GM23248 (cell line): ENCODE data around the gene PAPPA2. TPM values are rescaled to one million over a fixed set of nuclear protein-coding genes. Genes with fewer than 3 reads are reported as not detected.

ENCODE experiments used
- DNase-seq: peaks from one replicate; pipeline ENCODE4 v3.0.0-alpha.2; 2015
- H2AFZ ChIP-seq: fragments of 200-600 bp; sonication (generic); 2 replicates; pipeline ENCODE4 v1.6.1; 2016; ENCODE audit warnings: antibody characterized with exemption
- H3F3A ChIP-seq: fragments of 200-600 bp; sonication (generic); 2 replicates; pipeline ENCODE4 v1.6.1; 2016; ENCODE audit warnings: mild to moderate bottlenecking, antibody characterized with exemption, mixed run types; ENCODE audit not compliant: insufficient read depth
- H3K27ac ChIP-seq: fragments of 200-600 bp; sonication (generic); 2 replicates; pipeline ENCODE4 v1.5.1; 2016; ENCODE audit warnings: mild to moderate bottlenecking
- H3K27me3 ChIP-seq: fragments of 200-600 bp; sonication (generic); replicated peaks from 2 replicates; pipeline ENCODE4 v1.6.1; 2016; ENCODE audit warnings: mild to moderate bottlenecking; ENCODE audit not compliant: insufficient read depth
- H3K36me3 ChIP-seq: fragments of 200-600 bp; sonication (generic); 2 replicates; pipeline ENCODE4 v1.6.1; 2016; ENCODE audit warnings: low read depth, mild to moderate bottlenecking
- H3K4me1 ChIP-seq: fragments of 200-600 bp; sonication (generic); 2 replicates; pipeline ENCODE4 v1.6.1; 2016; ENCODE audit warnings: mild to moderate bottlenecking; ENCODE audit not compliant: insufficient read depth
- H3K4me2 ChIP-seq: fragments of 200-600 bp; sonication (generic); one replicate; pipeline ENCODE4 v1.6.1; 2016; ENCODE audit warnings: mild to moderate bottlenecking; ENCODE audit not compliant: unreplicated experiment
- H3K4me3 ChIP-seq: fragments of 200-600 bp; sonication (generic); 2 replicates; pipeline ENCODE4 v1.5.1; 2016; ENCODE audit warnings: mild to moderate bottlenecking
- H3K79me2 ChIP-seq: fragments of 200-600 bp; sonication (generic); 2 replicates; pipeline ENCODE4 v1.6.1; 2016; ENCODE audit warnings: mild to moderate bottlenecking; ENCODE audit not compliant: insufficient read depth
- H3K9ac ChIP-seq: fragments of 200-600 bp; sonication (generic); 2 replicates; pipeline ENCODE4 v1.6.1; 2016; ENCODE audit warnings: mild to moderate bottlenecking
- H3K9me2 ChIP-seq: fragments of 200-600 bp; sonication (generic); 2 replicates; pipeline ENCODE4 v1.6.1; 2016; ENCODE audit warnings: mixed run types, mild to moderate bottlenecking, moderate library complexity; ENCODE audit not compliant: insufficient read depth
- H3K9me3 ChIP-seq: fragments of 200-600 bp; sonication (generic); one replicate; pipeline ENCODE4 v1.6.1; 2017; ENCODE audit warnings: low read depth
- H4K20me1 ChIP-seq: fragments of 200-600 bp; sonication (generic); 2 replicates; pipeline ENCODE4 v1.6.0; 2016; ENCODE audit not compliant: insufficient read depth
- EZH2 ChIP-seq: fragments of 200-600 bp; sonication (generic); IDR thresholded peaks from 2 replicates; pipeline ENCODE4 v1.6.1; 2018; ENCODE audit warnings: antibody characterized with exemption, mild to moderate bottlenecking; ENCODE audit not compliant: insufficient read depth, poor library complexity, severe bottlenecking
- EZH2phosphoT487 ChIP-seq: fragments of 200-600 bp; sonication (generic); IDR thresholded peaks from 2 replicates; pipeline ENCODE4 v1.6.1; 2018; ENCODE audit warnings: antibody characterized with exemption, moderate library complexity, mild to moderate bottlenecking, low read depth; ENCODE audit not compliant: insufficient read depth
- WGBS, 2 experiments: methylation state at CpG; one replicate each; pipeline ENCODE4 v1.1.6; 2015 to 2017; ENCODE audit warnings: low lambda C conversion rate in 2 of 2, low coverage in 1 of 2; ENCODE audit errors: missing lambda C conversion rate in 2 of 2; 5-methylcytosine and 5-hydroxymethylcytosine counted together
- in situ Hi-C: fragments of 300-500 bp; cut with MboI; formaldehyde crosslinking; loops from 2 replicates; pipeline ENCODE4 v1.15.0; 2020
- polyA plus RNA-seq: library from polyadenylated mRNA; unstranded; fragments of >200 nt; fragmentation: Nextera tagmentation; extraction: Ambion mirVana; gene quantifications from 2 replicates; pipeline ENCODE4 v1.2.1, GENCODE V29; 2016
- total RNA-seq: library from RNA; depleted of rRNA; stranded (reverse); fragments of >200 nt; shearing (Covaris generic); gene quantifications from 2 replicates; pipeline ENCODE4 v1.2.3, GENCODE V29; 2014

PAPPA2 gene
- total and polyA plus RNA-seq, 2 experiments from 2014 or later = 3.9 to 8.1 TPM

DNA sequence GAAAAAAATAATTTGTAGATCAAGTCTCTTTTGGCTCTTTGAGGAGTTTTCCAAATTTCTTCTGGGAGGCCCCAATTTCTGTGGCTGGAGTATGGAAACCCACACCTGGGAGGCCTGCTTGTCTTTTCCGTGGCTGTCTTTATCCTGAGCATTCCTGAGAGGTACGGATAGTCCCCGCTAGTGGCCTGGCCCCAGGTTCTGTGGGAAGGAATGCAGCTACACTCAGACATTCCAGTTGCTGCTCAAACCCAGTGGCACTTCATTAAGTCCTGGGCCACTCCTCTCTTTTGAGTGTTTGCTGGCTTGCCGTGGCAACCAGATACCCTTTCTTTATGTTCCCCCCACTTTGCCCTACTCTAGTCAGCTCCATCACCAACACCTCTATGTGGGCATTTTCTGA is 391.1 kb downstream of the PAPPA2 start:
- no peaks in the 10 kb centered on the region for H4K20me1 ChIP-seq
- no peaks in the 10 kb centered on the region for H3F3A ChIP-seq
- H3K9me2 ChIP-seq = no peaks in the 10 kb centered on the region
- H3K4me3 ChIP-seq = no peak overlapping the region
- H3K9ac ChIP-seq = no peak overlapping the region
- WGBS, 2 experiments = 54 to 67% methylated on average over 4 of the region's 4 CpGs
- H3K79me2 ChIP-seq = no peaks in the 10 kb centered on the region
- no peak overlapping the region for H3K27ac ChIP-seq
- no peak for DNase-seq
- H3K4me2 ChIP-seq = no peak overlapping the region
- H3K4me1 ChIP-seq = peaks cover 11% of the 10 kb centered on the region
- no peaks in the 10 kb centered on the region for H3K27me3 ChIP-seq
- no peaks in the 10 kb centered on the region for H3K36me3 ChIP-seq
- H3K9me3 ChIP-seq = no peaks in the 10 kb centered on the region
- in situ Hi-C loops = no loop called here
- H2AFZ ChIP-seq = no peak overlapping the region
- TF ChIP-seq EZH2phosphoT487 = no peak
- TF ChIP-seq EZH2 = no peak

- no peak for TF ChIP-seq EZH2phosphoT487
- no peak for TF ChIP-seq EZH2
- H2AFZ ChIP-seq = no peak overlapping the region
- no peaks in the 10 kb centered on the region for H3K27me3 ChIP-seq
- no peaks in the 10 kb centered on the region for H4K20me1 ChIP-seq
- H3F3A ChIP-seq = no peaks in the 10 kb centered on the region
- H3K27ac ChIP-seq = no peak overlapping the region
- H3K36me3 ChIP-seq = no peaks in the 10 kb centered on the region
- no peak for DNase-seq
- H3K9me3 ChIP-seq = no peaks in the 10 kb centered on the region
- no peaks in the 10 kb centered on the region for H3K9me2 ChIP-seq
- H3K4me2 ChIP-seq = no peak overlapping the region
- no peaks in the 10 kb centered on the region for H3K79me2 ChIP-seq
- in situ Hi-C loops = no loop called here
- H3K4me1 ChIP-seq = peaks cover 11% of the 10 kb centered on the region
- WGBS, 2 experiments = 74 to 76% methylated on average over 7 of the region's 7 CpGs
- H3K9ac ChIP-seq = no peak overlapping the region
- no peak overlapping the region for H3K4me3 ChIP-seq
Observed at GRCh38 chr1:176854758-176855745, 392.1 kb downstream of the PAPPA2 start.

GRCh38 chr1:176857632-176858031 is 394.7 kb downstream of the PAPPA2 start:
- WGBS, 2 experiments = 36 to 40% methylated on average over 4 of the region's 4 CpGs
- H4K20me1 ChIP-seq = no peaks in the 10 kb centered on the region
- H3K9me2 ChIP-seq = no peaks in the 10 kb centered on the region
- H3K9ac ChIP-seq = no peak overlapping the region
- no peak overlapping the region for H3K27ac ChIP-seq
- H3K36me3 ChIP-seq = no peaks in the 10 kb centered on the region
- H3F3A ChIP-seq = no peaks in the 10 kb centered on the region
- peak; percentile 72 for DNase-seq
- H3K9me3 ChIP-seq = no peaks in the 10 kb centered on the region
- H2AFZ ChIP-seq = no peak overlapping the region
- in situ Hi-C loops = no loop called here
- H3K4me2 ChIP-seq = peak overlapping the region; percentile 44
- H3K4me3 ChIP-seq = no peak overlapping the region
- H3K79me2 ChIP-seq = no peaks in the 10 kb centered on the region
- no peak for TF ChIP-seq EZH2
- no peak for TF ChIP-seq EZH2phosphoT487
- H3K27me3 ChIP-seq = no peaks in the 10 kb centered on the region
- peaks cover 22% of the 10 kb centered on the region for H3K4me1 ChIP-seq

DNA sequence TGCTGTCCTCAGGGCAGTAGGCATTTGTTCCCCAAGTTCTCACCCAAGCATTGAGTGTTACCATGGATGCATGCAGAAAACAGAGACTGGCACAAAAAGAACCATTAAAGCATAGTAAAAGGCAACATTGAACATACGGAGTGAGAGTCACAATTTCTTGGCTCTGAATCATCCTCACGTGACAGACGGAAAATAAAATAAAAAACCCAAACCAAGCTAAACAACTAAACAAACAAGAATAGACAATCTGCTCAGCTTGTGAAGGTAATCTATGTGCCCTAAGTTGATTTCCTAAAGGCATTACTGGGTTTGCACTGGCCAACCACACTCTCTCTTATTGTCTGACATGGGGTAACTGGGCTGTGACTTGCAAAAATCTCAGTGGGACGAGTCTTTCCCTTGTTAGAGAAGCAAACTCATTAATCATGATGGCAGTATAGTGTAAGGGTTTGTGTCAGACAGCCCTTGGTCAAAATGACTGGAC is 395.5 kb downstream of the PAPPA2 start:
- Histone ChIP-seq H3K27me3 (no peaks in the 10 kb centered on the region), H3K4me1 (peaks cover 22% of the 10 kb centered on the region), H3K27ac (no peak overlapping the region), H3K4me3 (no peak overlapping the region), H3K9ac (no peak overlapping the region), H3K4me2 (peak overlapping the region; percentile 44), H3K9me2 (no peaks in the 10 kb centered on the region), H3F3A (no peaks in the 10 kb centered on the region), H2AFZ (no peak overlapping the region), H3K9me3 (no peaks in the 10 kb centered on the region), H4K20me1 (no peaks in the 10 kb centered on the region), H3K79me2 (no peaks in the 10 kb centered on the region), H3K36me3 (no peaks in the 10 kb centered on the region)
- 7 to 12% methylated on average over 4 of the region's 4 CpGs for WGBS, 2 experiments
- in situ Hi-C loops = no loop called here
- TF ChIP-seq EZH2 (no peak), EZH2phosphoT487 (no peak)
- peak; percentile 30 for DNase-seq
